GM23338 (cell line): ENCODE results near the gene MYL12B. TPM values are rescaled to one million over a fixed set of nuclear protein-coding genes. Genes with fewer than 3 reads are reported as not detected.

Source experiments
- ATAC-seq: fragments of 200-7000 bp; cut with Tn5 transposase; 3 replicates; pipeline ENCODE4 v1.9.1; 2020
- DNase-seq: peaks from one replicate; pipeline ENCODE4 v3.0.0-alpha.2; 2015; ENCODE audit warnings: low spot score
- H2AFZ ChIP-seq: fragments of 200-600 bp; sonication (generic); 2 replicates; pipeline ENCODE4 v1.8.0; 2016; ENCODE audit warnings: antibody characterized with exemption, mild to moderate bottlenecking, moderate library complexity
- H3F3A ChIP-seq: fragments of 200-600 bp; sonication (generic); replicated peaks from 2 replicates; pipeline ENCODE4 v1.8.0; 2017; ENCODE audit warnings: antibody characterized with exemption, mixed run types, low read depth
- H3K27ac ChIP-seq: fragments of 200-600 bp; sonication (generic); 2 replicates; pipeline ENCODE4 v1.6.1; 2016; ENCODE audit warnings: low read depth
- H3K27me3 ChIP-seq: fragments of 200-600 bp; sonication (generic); 2 replicates; pipeline ENCODE4 v1.8.0; 2016; ENCODE audit warnings: mild to moderate bottlenecking, mixed run types, moderate library complexity; ENCODE audit not compliant: insufficient read depth
- H3K36me3 ChIP-seq: fragments of 200-600 bp; sonication (generic); 2 replicates; pipeline ENCODE4 v1.8.0; 2016; ENCODE audit warnings: mild to moderate bottlenecking; ENCODE audit not compliant: insufficient read depth
- H3K4me1 ChIP-seq: fragments of 200-600 bp; sonication (generic); 2 replicates; pipeline ENCODE4 v1.8.0; 2016; ENCODE audit warnings: mild to moderate bottlenecking, moderate library complexity; ENCODE audit not compliant: insufficient read depth
- H3K4me2 ChIP-seq: fragments of 200-600 bp; sonication (generic); 2 replicates; pipeline ENCODE4 v1.7.1; 2017; ENCODE audit warnings: mixed run types
- H3K4me3 ChIP-seq: fragments of 200-600 bp; sonication (generic); 2 replicates; pipeline ENCODE4 v1.6.1; 2016; ENCODE audit warnings: mixed run types
- H3K79me2 ChIP-seq: fragments of 200-600 bp; sonication (generic); replicated peaks from 2 replicates; pipeline ENCODE4 v1.8.0; 2017; ENCODE audit warnings: mild to moderate bottlenecking; ENCODE audit not compliant: insufficient read depth
- H3K9me2 ChIP-seq: fragments of 200-600 bp; sonication (generic); 2 replicates; pipeline ENCODE4 v1.8.0; 2017; ENCODE audit not compliant: insufficient read depth
- H4K20me1 ChIP-seq: fragments of 200-600 bp; sonication (generic); replicated peaks from 2 replicates; pipeline ENCODE4 v1.8.0; 2017; ENCODE audit warnings: mild to moderate bottlenecking; ENCODE audit not compliant: insufficient read depth
- H3K27ac Mint-ChIP-seq: 2 replicates; pipeline ENCODE4 v1.8.0; 2020; ENCODE audit warnings: inconsistent platforms, mild to moderate bottlenecking, moderate library complexity, mixed read lengths
- H3K27me3 Mint-ChIP-seq: 3 replicates; pipeline ENCODE4 v1.8.0; 2022; ENCODE audit warnings: low read depth, mild to moderate bottlenecking, moderate library complexity, mixed read lengths, inconsistent platforms; ENCODE audit not compliant: insufficient read depth, poor library complexity
- H3K36me3 Mint-ChIP-seq: 3 replicates; pipeline ENCODE4 v1.8.0; 2021; ENCODE audit warnings: low read depth, mild to moderate bottlenecking, inconsistent platforms, moderate library complexity, mixed read lengths
- H3K4me1 Mint-ChIP-seq: 3 replicates; pipeline ENCODE4 v1.8.0; 2020; ENCODE audit warnings: mild to moderate bottlenecking, inconsistent platforms, mixed read lengths
- H3K4me3 Mint-ChIP-seq: 3 replicates; pipeline ENCODE4 v1.8.0; 2021; ENCODE audit warnings: moderate library complexity, mild to moderate bottlenecking, inconsistent platforms, mixed read lengths
- H3K9me3 Mint-ChIP-seq: 3 replicates; pipeline ENCODE4 v1.8.0; 2020; ENCODE audit warnings: moderate library complexity, mild to moderate bottlenecking, inconsistent platforms, mixed read lengths
- CREB1 ChIP-seq: fragments of 250-450 bp; sonication (Bioruptor Pico); IDR thresholded peaks from 2 replicates; pipeline ENCODE4 v1.5.0; 2020; ENCODE audit warnings: low read depth, mild to moderate bottlenecking, moderate library complexity
- EZH2 ChIP-seq: fragments of 200-600 bp; sonication (generic); IDR thresholded peaks from one replicate; pipeline ENCODE4 v1.8.0; 2017; ENCODE audit warnings: antibody characterized with exemption, mild to moderate bottlenecking, low read depth; ENCODE audit not compliant: unreplicated experiment
- EZH2phosphoT487 ChIP-seq: fragments of 200-600 bp; sonication (generic); IDR thresholded peaks from one replicate; pipeline ENCODE4 v1.8.1; 2018; ENCODE audit warnings: antibody characterized with exemption; ENCODE audit not compliant: unreplicated experiment
- JUNB ChIP-seq: IDR thresholded peaks from one replicate; pipeline ENCODE4 v1.6.1; 2016; ENCODE audit warnings: antibody characterized with exemption; ENCODE audit not compliant: unreplicated experiment
- NANOG ChIP-seq: IDR thresholded peaks from 2 replicates; pipeline ENCODE4 v1.6.1; 2016; ENCODE audit warnings: antibody characterized with exemption, borderline replicate concordance
- POLR2AphosphoS5 ChIP-seq: IDR thresholded peaks from 2 replicates; pipeline ENCODE4 v1.6.1; 2016; ENCODE audit warnings: antibody characterized with exemption, low read depth
- STAT1 ChIP-seq: IDR thresholded peaks from one replicate; pipeline ENCODE4 v1.6.1; 2016; ENCODE audit warnings: antibody characterized with exemption; ENCODE audit not compliant: unreplicated experiment
- ZNF114 ChIP-seq: fragments of 250-450 bp; sonication (Bioruptor Pico); IDR thresholded peaks from 2 replicates; pipeline ENCODE4 v1.5.0; 2020; ENCODE audit warnings: mild to moderate bottlenecking, moderate library complexity
- ZNF331 ChIP-seq: fragments of 250-450 bp; sonication (Bioruptor Pico); IDR thresholded peaks from 2 replicates; pipeline ENCODE4 v1.5.0; 2020; ENCODE audit warnings: low read depth, mild to moderate bottlenecking, moderate library complexity
- polyA plus RNA-seq: library from polyadenylated mRNA; unstranded; fragments of >200 nt; fragmentation: Nextera tagmentation; extraction: Ambion mirVana; gene quantifications from 2 replicates; pipeline ENCODE4 v1.2.1, GENCODE V29; 2016
- total RNA-seq: library from RNA; depleted of rRNA; stranded (reverse); fragments of >200 nt; shearing (Covaris generic); gene quantifications from 2 replicates; pipeline ENCODE4 v1.2.3, GENCODE V29; 2014

Gene MYL12B
- total and polyA plus RNA-seq, 2 experiments from 2014 or later: 165 to 330 TPM

GRCh38 chr18:3252843-3253242, 9.1 kb upstream of the MYL12B start:
- Histone ChIP-seq H3K36me3 (peaks cover 32% of the 10 kb centered on the region), H3F3A (no peaks in the 10 kb centered on the region), H3K4me3 (no peak overlapping the region), H3K4me1 (peaks cover 18% of the 10 kb centered on the region), H3K27me3 (no peaks in the 10 kb centered on the region), H3K9me2 (no peaks in the 10 kb centered on the region), H2AFZ (no peak overlapping the region), H3K79me2 (peaks cover 60% of the 10 kb centered on the region), H3K27ac (no peak overlapping the region), H4K20me1 (peaks cover 17% of the 10 kb centered on the region; the same call in 1 of the 2 replicates), H3K4me2 (no peak overlapping the region)
- Mint-ChIP-seq H3K27me3 (peaks cover 4% of the 10 kb centered on the region), H3K9me3 (no peaks in the 10 kb centered on the region), H3K4me3 (no peak overlapping the region), H3K27ac (no peak overlapping the region), H3K36me3 (peaks cover 64% of the 10 kb centered on the region), H3K4me1 (peaks cover 29% of the 10 kb centered on the region)
- DNase-seq (no peak), ATAC-seq (no peak)
- TF ChIP-seq EZH2phosphoT487 (no peak), JUNB (no peak), POLR2AphosphoS5 (no peak), ZNF114 (CRISPR knock-in tag) (no peak), CREB1 (no peak), EZH2 (no peak)

DNA sequence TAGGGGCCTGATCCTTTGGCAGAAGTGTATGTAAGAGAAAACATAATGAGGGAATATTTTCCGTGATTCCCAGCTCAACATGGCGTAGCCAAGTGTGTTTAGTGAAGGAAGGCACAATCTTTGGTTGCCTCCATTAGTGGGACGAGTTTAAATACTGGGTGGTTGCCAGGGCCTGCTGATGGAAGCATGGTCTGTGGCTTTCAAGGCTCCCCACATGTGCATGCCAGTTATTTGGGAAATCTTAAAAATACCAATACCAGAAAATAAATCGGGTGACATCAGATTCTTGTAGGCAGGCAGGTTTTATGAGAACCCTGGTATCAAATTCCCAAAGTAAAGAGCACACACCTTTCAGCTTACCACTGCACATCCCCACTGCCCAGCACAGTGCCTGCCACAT, 7.2 kb upstream of the MYL12B start:
- DNase-seq (no peak), ATAC-seq (no peak)
- H3K27me3 ChIP-seq: no peaks in the 10 kb centered on the region
- H3K27me3 Mint-ChIP-seq: peaks cover 2% of the 10 kb centered on the region
- no peak for TF ChIP-seq EZH2phosphoT487
- TF ChIP-seq POLR2AphosphoS5: no peak
- H3K4me1 ChIP-seq: peaks cover 13% of the 10 kb centered on the region
- H3K27ac ChIP-seq: no peak overlapping the region
- H3K4me2 ChIP-seq: no peak overlapping the region
- peaks cover 41% of the 10 kb centered on the region for H3K79me2 ChIP-seq
- no peak overlapping the region for H2AFZ ChIP-seq
- H3K4me1 Mint-ChIP-seq: peaks cover 26% of the 10 kb centered on the region
- H3K4me3 Mint-ChIP-seq: no peak overlapping the region
- H3K9me2 ChIP-seq: no peaks in the 10 kb centered on the region
- no peaks in the 10 kb centered on the region for H3F3A ChIP-seq
- no peak overlapping the region for H3K27ac Mint-ChIP-seq
- no peak overlapping the region for H3K4me3 ChIP-seq
- H3K9me3 Mint-ChIP-seq: no peaks in the 10 kb centered on the region
- peaks cover 32% of the 10 kb centered on the region for H3K36me3 ChIP-seq
- peaks cover 61% of the 10 kb centered on the region for H3K36me3 Mint-ChIP-seq
- H4K20me1 ChIP-seq: peaks cover 10% of the 10 kb centered on the region; the same call in 1 of the 2 replicates

DNA sequence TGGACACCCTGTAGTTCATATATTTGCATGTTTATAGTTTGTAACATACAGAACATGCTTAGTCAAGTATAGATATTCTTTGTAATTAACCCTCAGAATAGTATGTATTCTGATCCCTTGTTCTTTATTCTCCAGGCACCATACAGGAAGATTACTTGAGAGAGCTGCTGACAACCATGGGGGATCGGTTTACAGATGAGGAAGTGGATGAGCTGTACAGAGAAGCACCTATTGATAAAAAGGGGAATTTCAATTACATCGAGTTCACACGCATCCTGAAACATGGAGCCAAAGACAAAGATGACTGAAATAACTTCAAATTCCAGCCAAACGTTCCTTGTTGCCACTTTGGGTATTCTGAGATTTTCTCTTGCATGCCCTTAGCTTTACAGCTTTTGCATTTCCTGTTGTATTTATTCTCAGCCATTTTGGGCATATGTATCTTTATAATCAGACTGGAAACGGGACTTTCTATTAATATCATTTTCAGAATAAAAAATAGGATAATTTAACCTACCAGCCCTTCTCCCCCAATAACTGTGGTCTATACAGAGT, 6.2 kb upstream of the MYL12B start:
- Histone ChIP-seq H3K36me3 (peaks cover 27% of the 10 kb centered on the region), H4K20me1 (peaks cover 1% of the 10 kb centered on the region; the same call in 1 of the 2 replicates), H3K27me3 (no peaks in the 10 kb centered on the region), H3F3A (no peaks in the 10 kb centered on the region), H3K27ac (no peak overlapping the region), H3K79me2 (peaks cover 32% of the 10 kb centered on the region), H3K4me3 (no peak overlapping the region), H2AFZ (no peak overlapping the region), H3K4me1 (peaks cover 6% of the 10 kb centered on the region), H3K9me2 (no peaks in the 10 kb centered on the region), H3K4me2 (no peak overlapping the region)
- ATAC-seq: no peak
- no peak for DNase-seq
- no peaks in the 10 kb centered on the region for H3K9me3 Mint-ChIP-seq
- no peak overlapping the region for H3K4me3 Mint-ChIP-seq
- H3K27ac Mint-ChIP-seq: 0 out of 2 replicates have a peak overlapping the region, but pooled peaks have one; percentile 5
- H3K27me3 Mint-ChIP-seq: peaks cover 2% of the 10 kb centered on the region
- peaks cover 24% of the 10 kb centered on the region for H3K4me1 Mint-ChIP-seq
- TF ChIP-seq ZNF331 (CRISPR knock-in tag) (no peak), STAT1 (no peak), NANOG (no peak)
- peaks cover 56% of the 10 kb centered on the region for H3K36me3 Mint-ChIP-seq
